Activated CD8-positive, alpha-beta memory T cell treated with anti-CD3 and anti-CD28 coated beads for 4 hours (primary cell): ENCODE data around the gene GAN.

Source experiments
- DNase-seq, 2 donors: peaks; one replicate each; pipeline ENCODE4 v3.0.0-alpha.2; 2020; ENCODE audit warnings: low read depth in 2 of 2

The GAN gene

DNA sequence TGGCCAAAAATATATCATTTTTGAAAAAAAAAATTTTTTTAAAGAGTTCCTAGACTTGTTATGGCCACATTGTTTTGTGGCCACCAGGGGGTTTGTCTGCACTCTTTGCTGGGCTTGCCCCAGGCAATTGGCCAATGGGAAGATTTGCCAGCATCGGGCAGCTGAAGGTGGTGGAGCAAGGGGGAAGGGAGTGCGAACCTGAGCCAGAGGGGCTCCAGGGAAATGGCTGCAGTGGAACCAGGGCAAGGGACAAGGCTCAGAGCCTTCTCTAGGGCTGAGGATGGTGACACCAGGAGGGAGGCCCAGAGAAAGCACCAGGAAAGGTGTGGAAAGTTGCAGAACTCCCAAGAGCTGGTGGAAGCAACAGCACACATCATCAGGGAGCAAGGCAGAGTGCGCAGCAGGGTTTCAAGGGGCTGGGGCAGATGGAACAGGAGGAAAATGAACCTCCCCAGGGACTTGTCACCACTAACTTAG lies 114.3 kb downstream of the GAN start:
- DNase-seq = no peak

DNA sequence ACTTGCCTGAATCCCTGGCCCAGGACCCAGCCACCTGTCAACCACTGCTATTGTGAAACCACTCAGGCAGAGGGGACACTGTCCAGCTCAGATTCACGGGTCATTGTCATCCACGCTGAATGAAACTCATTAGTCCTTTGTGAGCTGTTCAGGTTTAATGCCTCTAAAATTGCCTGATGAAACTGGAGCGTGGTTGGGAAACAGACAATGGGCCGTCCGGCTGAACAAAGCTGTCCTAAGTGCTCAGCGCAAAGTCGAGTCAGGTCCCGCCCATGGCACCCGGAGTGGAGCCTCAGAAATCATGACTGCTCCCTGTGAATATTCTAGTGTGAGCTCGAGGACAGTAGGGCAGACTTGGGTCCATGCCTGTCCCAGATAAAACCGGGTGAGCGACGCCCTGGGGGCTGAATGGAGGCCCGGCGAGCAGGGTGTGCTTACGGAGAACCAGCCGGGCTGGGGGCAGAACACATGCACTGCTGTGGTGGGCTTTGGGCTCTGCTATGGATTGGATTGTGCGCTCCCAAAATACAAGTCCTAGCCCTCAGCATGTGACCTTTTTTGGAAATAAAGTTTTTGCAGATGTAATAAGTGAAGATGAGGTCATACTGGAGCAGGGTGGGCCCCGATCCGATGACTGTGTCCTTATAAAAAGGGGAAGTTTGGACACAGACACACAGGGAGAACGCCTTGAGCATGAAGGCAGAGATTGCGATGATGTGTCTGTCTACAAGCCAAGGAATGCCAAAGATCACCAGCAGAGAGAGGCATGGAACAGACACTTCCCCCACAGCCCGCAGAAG lies 117.0 kb downstream of the GAN start:
- DNase-seq = no peak

DNA sequence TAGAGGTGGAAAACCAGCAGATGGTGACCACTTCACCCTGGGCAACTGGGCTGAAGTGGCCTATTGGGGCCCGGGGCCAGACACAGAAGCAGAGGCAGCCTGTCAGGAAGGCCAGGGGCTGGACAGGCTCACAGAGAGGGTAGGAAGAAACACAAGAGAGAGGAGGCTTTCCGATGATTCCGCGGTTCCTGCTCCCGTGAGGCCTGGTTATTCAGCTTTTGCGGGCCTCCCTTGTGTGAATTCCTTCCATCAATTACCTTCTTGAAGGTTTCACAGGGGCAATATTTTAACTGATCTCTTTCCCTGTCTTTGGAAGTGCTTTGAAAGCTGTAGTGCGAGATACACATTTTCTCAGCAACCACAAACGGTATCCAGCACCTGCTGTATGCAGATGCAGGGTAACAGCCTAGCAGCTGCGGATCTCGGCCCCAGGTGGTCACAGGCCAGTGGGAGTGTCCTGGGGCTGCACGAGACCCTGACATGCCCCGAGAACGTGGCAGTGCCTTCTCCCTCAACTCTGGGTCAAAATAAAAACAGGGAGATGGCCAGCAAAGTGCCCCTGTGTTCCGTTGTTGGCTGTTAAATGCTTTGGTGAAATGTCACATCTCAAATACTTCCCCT lies 118.3 kb downstream of the GAN start:
- DNase-seq = no peak

DNA sequence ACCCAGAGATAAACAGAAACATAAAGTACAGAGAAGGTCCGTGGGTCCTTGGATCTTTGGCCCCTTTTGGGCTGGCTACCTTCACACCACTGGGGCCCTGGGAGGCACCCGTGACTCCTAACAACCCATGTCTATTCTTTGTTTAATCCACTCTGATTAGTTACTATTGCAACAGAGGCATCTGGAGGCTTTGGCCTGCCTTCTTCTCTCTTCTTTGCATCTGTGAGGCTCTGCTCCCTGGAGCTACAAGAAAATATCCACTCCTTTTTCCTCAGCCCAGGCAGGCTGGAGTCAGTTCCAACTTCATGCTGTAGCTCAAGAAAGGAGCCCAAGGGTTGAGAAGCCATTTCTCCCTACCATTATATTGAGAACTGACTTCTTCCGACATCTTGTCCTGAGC lies 120.3 kb downstream of the GAN start:
- no peak for DNase-seq

GRCh38 chr16:81435567-81435966 lies 120.8 kb downstream of the GAN start:
- DNase-seq = no peak

- DNase-seq = no peak
These were observed 121.6 kb downstream of the GAN start for GRCh38 chr16:81436386-81436785.

DNA sequence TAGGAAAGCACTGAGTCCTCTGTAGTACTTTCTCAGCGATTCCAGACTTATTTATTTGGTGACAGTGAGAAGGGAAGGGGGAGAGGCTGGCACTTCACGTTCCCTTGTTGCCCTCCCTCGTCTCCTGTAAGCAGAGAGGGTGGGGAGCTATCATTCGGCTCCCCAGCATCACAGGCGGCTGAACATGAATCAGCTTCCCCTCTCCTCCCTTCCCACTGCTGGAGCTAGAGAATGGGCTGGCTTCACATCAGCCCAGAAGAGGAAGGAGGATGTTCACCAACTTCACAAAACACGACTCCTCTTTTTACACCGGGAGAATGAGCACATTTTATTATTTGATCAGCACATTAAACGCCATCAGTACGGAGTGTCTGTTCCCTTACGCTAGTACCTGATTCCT lies 123.1 kb downstream of the GAN start:
- no peak for DNase-seq
